Endothelial cell of umbilical vein (primary cell): Measurements from ENCODE around the gene FREM1. TPM values are rescaled to one million over a fixed set of nuclear protein-coding genes. Genes with fewer than 3 reads are reported as not detected.

Experiments
- BruUV-seq: library from RNA; stranded (reverse); fragments of 400-500 nt; replicated peaks from 2 replicates; lab custom pipeline; 2021; lab: Mats Ljungman, UMichigan
- CTCF ChIA-PET: fragments of 300-600, 350-600 bp; sonication (Branson Sonifier 250); formaldehyde crosslinking; loops from one replicate; lab custom pipeline; 2021; ENCODE audit warnings: antibody characterized with exemption, inconsistent platforms; lab: Charles Lee
- POLR2A ChIA-PET: fragments of 300-600, 350-600 bp; sonication (Branson Sonifier 250); formaldehyde crosslinking; loops from one replicate; lab custom pipeline; 2021; ENCODE audit warnings: antibody characterized with exemption, inconsistent platforms; lab: Charles Lee
- DNase-seq: peaks from one replicate; pipeline ENCODE4 v3.0.0-alpha.2; 2011; ENCODE audit warnings: low read depth, low spot score
- FAIRE-seq: peaks from 2 replicates; lab custom pipeline; 2011; peaks lifted over from hg19 to GRCh38; lab: Jason Lieb, UNC
- H2AFZ ChIP-seq: 2 replicates; pipeline ENCODE4 v1.6.0; 2012; ENCODE audit warnings: low read depth, low read length, control low read depth, inconsistent platforms
- H3K27ac ChIP-seq: 2 replicates; pipeline ENCODE4 v1.5.1; 2011; ENCODE audit warnings: low read depth, mild to moderate bottlenecking, control low read depth, low read length, moderate library complexity; ENCODE audit not compliant: insufficient read depth
- H3K27me3 ChIP-seq, 2 experiments: 2 replicates each; pipeline versions ENCODE4 v1.6.0 to v1.6.1; 2011; ENCODE audit warnings: low read length in 2 of 2, mixed read lengths in 1 of 2; ENCODE audit not compliant: control insufficient read depth in 2 of 2, insufficient read depth in 2 of 2
- H3K36me3 ChIP-seq, 2 experiments: 2 replicates in 1 of 2; 3 replicates in 1 of 2; pipeline ENCODE4 v1.5.1; 2011; ENCODE audit warnings: low read length in 2 of 2, mild to moderate bottlenecking in 1 of 2, moderate library complexity in 1 of 2; ENCODE audit not compliant: control insufficient read depth in 2 of 2, insufficient read depth in 2 of 2; ENCODE audit errors: extremely low read depth in 1 of 2
- H3K4me1 ChIP-seq: 3 replicates; pipeline ENCODE4 v1.5.1; 2011; ENCODE audit warnings: mild to moderate bottlenecking, low read length; ENCODE audit not compliant: control insufficient read depth, insufficient read depth; ENCODE audit errors: extremely low read depth
- H3K4me2 ChIP-seq: 2 replicates; pipeline ENCODE4 v1.6.1; 2011; ENCODE audit warnings: low read length, control low read depth, mixed read lengths; ENCODE audit not compliant: insufficient read depth
- H3K4me3 ChIP-seq, 3 experiments: fragments of 200-600 bp in 1 of 3; sonication (generic), shearing (Covaris generic) in 1 of 3; replicated peaks in 1 of 3; 2 replicates each; pipeline ENCODE4 v1.5.1; 2011 to 2016; ENCODE audit warnings: control low read depth in 3 of 3, low read length in 3 of 3, mild to moderate bottlenecking in 2 of 3, inconsistent platforms in 1 of 3, low read depth in 1 of 3, moderate library complexity in 1 of 3; ENCODE audit not compliant: insufficient read depth in 1 of 3
- H3K79me2 ChIP-seq: 2 replicates; pipeline ENCODE4 v1.6.0; 2012; ENCODE audit warnings: low read length, inconsistent platforms; ENCODE audit not compliant: control insufficient read depth, insufficient read depth
- H3K9ac ChIP-seq: replicated peaks from 2 replicates; pipeline ENCODE3; 2011; ENCODE audit warnings: low read length, control low read depth; ENCODE audit not compliant: insufficient read depth; ENCODE audit errors: extremely low read depth
- H3K9me1 ChIP-seq: replicated peaks from 3 replicates; pipeline ENCODE4 v1.6.0; 2011; ENCODE audit warnings: mild to moderate bottlenecking, low read length; ENCODE audit not compliant: control insufficient read depth, insufficient read depth; ENCODE audit errors: extremely low read depth
- H3K9me3 ChIP-seq: replicated peaks from 2 replicates; pipeline ENCODE4 v1.5.1; 2012; ENCODE audit warnings: low read length, inconsistent platforms; ENCODE audit not compliant: control insufficient read depth, insufficient read depth
- H4K20me1 ChIP-seq: replicated peaks from 2 replicates; pipeline ENCODE3; 2011; ENCODE audit warnings: mild to moderate bottlenecking, low read length; ENCODE audit not compliant: control insufficient read depth, insufficient read depth; ENCODE audit errors: extremely low read depth
- CTCF ChIP-seq, 2 donors: IDR thresholded peaks; 1 replicate in 1 of 2; 2 replicates in 1 of 2; pipeline ENCODE4 v1.5.1; 2011; ENCODE audit warnings: low read length in 2 of 2, mild to moderate bottlenecking in 2 of 2, moderate library complexity in 2 of 2, control low read depth in 1 of 2, inconsistent platforms in 1 of 2, low read depth in 1 of 2; ENCODE audit not compliant: insufficient read depth in 1 of 2; ENCODE audit errors: extremely low read depth in 1 of 2
- EZH2 ChIP-seq: IDR thresholded peaks from 2 replicates; pipeline ENCODE4 v1.6.1; 2012; ENCODE audit warnings: borderline replicate concordance, low read depth, mild to moderate bottlenecking, moderate library complexity, low read length, inconsistent platforms; ENCODE audit not compliant: severe bottlenecking
- FOS ChIP-seq: IDR thresholded peaks from 2 replicates; pipeline ENCODE4 v1.6.1; 2011; ENCODE audit warnings: mild to moderate bottlenecking, low read length, moderate library complexity, borderline replicate concordance; ENCODE audit not compliant: insufficient read depth
- GATA2 ChIP-seq: IDR thresholded peaks from 2 replicates; pipeline ENCODE4 v1.7.0; 2011; ENCODE audit warnings: low read depth, mild to moderate bottlenecking, moderate library complexity, mixed read lengths, low read length; ENCODE audit not compliant: insufficient read length, insufficient read depth
- JUN ChIP-seq: IDR thresholded peaks from 2 replicates; pipeline ENCODE4 v1.6.1; 2011; ENCODE audit warnings: borderline replicate concordance, low read depth; ENCODE audit not compliant: insufficient read length, insufficient read depth
- MAX ChIP-seq: IDR thresholded peaks from 2 replicates; pipeline ENCODE4 v1.6.1; 2011; ENCODE audit not compliant: insufficient read depth, insufficient read length
- MYC ChIP-seq: IDR thresholded peaks from one replicate; pipeline ENCODE4 v1.6.1; 2011; ENCODE audit warnings: mild to moderate bottlenecking, low read depth, low read length
- POLR2A ChIP-seq: IDR thresholded peaks from 2 replicates; pipeline ENCODE4 v1.6.1; 2012; ENCODE audit warnings: low read depth, mild to moderate bottlenecking, control low read depth, low read length
- dilution Hi-C: fragments of 300-500 bp; cut with MboI; formaldehyde crosslinking; loops from one replicate; pipeline ENCODE4 v1.15.0; 2019; ENCODE audit warnings: low sequenced_read_pairs; ENCODE audit not compliant: extremely low pct_ligation_motif_present
- intact Hi-C: fragments of 100-400 bp; cut with micrococcal nuclease; formaldehyde crosslinking; loops from one replicate; pipeline ENCODE4 v1.10.0; 2022
- polyA plus RNA-seq, 4 experiments: library from polyadenylated mRNA; depleted of rRNA in 3 of 4; stranded (reverse) in 3 of 4; unstranded in 1 of 4; fragments of >200 nt; gene quantifications; 2 replicates each; pipeline versions ENCODE4 v1.2.1 to v1.2.3, GENCODE V29; 2011 to 2012; ENCODE audit warnings: missing spikeins in 1 of 4
- total RNA-seq: library from RNA; stranded (reverse); gene quantifications from 2 replicates; pipeline ENCODE4 v1.2.3, GENCODE V29; 2021

FREM1 gene
- total and polyA plus RNA-seq, 2 donors (not counting 3 experiments of a cell fraction or from before 2014, with no cell fraction given), result 0.10 to 0.29 TPM

DNA sequence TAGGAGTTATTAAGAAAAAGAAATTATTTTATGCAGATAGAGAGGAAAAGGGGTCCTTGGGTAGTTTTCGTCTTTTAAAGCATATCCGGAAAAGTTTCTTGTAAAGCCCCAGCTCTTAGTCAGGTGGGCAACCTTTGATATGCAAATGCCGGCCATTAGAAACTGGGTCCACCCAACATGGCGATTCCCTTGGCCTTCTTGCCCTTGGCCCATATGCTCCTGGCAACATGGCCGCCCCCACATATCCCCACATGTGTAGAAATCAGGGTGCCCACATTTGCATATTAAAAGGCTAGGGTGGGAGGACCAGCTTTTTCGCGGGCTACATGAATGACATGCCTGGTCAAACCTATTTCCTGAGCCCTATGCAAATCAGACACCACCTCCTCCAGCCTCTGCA is 73.3 kb downstream of the FREM1 start:
- ChIA-PET POLR2A (no interaction called here), CTCF (no interaction called here)
- intact Hi-C loops, result no loop called here
- no peak for TF ChIP-seq FOS
- TF ChIP-seq JUN, result no peak
- TF ChIP-seq POLR2A, result no peak
- no peak for TF ChIP-seq MAX
- Histone ChIP-seq H3K4me1 (no peaks in the 10 kb centered on the region), H3K27ac (no peak overlapping the region), H4K20me1 (no peaks in the 10 kb centered on the region), H3K9ac (no peak overlapping the region), H3K4me3 (no peak overlapping the region), H3K9me1 (no peaks in the 10 kb centered on the region), H3K9me3 (no peaks in the 10 kb centered on the region), H3K27me3 (peaks cover 2 to 4% of the 10 kb centered on the region in 2 experiments), H3K4me2 (no peak overlapping the region), H3K36me3 (no peaks in the 10 kb centered on the region), H2AFZ (no peak overlapping the region), H3K79me2 (no peaks in the 10 kb centered on the region)
- no TSS peak for BruUV-seq
- DNase-seq (no peak), FAIRE-seq (no peak)
- dilution Hi-C loops, result no loop called here

DNA sequence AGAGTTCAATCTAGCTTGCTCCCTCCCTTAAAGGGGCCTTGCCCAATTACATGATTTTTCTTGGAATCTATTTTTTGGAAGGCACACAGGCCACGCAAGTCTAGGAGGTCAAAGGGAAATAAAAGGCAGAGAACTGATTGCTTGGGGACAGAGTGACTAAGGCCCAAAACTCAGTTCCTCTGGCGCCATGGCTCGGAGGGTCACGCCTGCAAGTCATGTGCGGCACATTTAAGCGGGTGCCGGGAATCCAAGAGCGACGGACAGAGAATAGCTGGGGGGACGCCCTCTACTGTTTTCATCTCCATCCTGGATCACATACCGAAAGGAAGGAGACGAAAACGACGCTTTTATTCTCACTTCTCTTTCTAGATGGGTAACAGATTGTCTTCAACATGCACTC is 78.6 kb downstream of the FREM1 start:
- FAIRE-seq, result no peak
- no peak overlapping the region for H2AFZ ChIP-seq
- POLR2A ChIA-PET, result no interaction called here

More for the DNA sequence above, 78.6 kb downstream of the FREM1 start:
- dilution Hi-C loops, result no loop called here
- Histone ChIP-seq H3K36me3 (no peaks in the 10 kb centered on the region), H3K4me1 (no peaks in the 10 kb centered on the region), H3K9me3 (no peaks in the 10 kb centered on the region), H4K20me1 (no peaks in the 10 kb centered on the region), H3K27ac (no peak overlapping the region), H3K9me1 (no peaks in the 10 kb centered on the region), H3K4me3 (no peak overlapping the region), H3K79me2 (no peaks in the 10 kb centered on the region), H3K4me2 (no peak overlapping the region), H3K27me3 (peaks cover 2 to 3% of the 10 kb centered on the region in 2 experiments), H3K9ac (no peak overlapping the region)
- intact Hi-C loops, result no loop called here
- TF ChIP-seq MYC, result no peak
- no peak for TF ChIP-seq EZH2
- TF ChIP-seq GATA2, result no peak
- no peak for TF ChIP-seq MAX
- no peak for TF ChIP-seq CTCF (IDR thresholded peaks at IDR 0.05; ENCODE audit: extremely low read depth in 1 of 2, insufficient read depth in 1 of 2, low read depth in 1 of 2, low read length in 2 of 2)
- CTCF ChIA-PET, result no interaction called here
- BruUV-seq, result no TSS peak
- DNase-seq, result no peak
